Eye (tissue), 1 donor: Measurements from ENCODE around the gene EDC3.
A peak's percentile ranks its signal among the peaks of the same experiment; 100 is the strongest.
"Not testable (repeated sequence)": the region's sequence is repeated elsewhere in the genome, so short reads cannot be mapped to it uniquely, and the experiment has no call there.

ENCODE experiments used
- DNase-seq: peaks from one replicate; pipeline ENCODE4 v3.0.0-alpha.2; 2015

Gene EDC3

GRCh38 chr15:74646480-74646879, 49.3 kb downstream of the EDC3 start:
- no peak for DNase-seq

DNA sequence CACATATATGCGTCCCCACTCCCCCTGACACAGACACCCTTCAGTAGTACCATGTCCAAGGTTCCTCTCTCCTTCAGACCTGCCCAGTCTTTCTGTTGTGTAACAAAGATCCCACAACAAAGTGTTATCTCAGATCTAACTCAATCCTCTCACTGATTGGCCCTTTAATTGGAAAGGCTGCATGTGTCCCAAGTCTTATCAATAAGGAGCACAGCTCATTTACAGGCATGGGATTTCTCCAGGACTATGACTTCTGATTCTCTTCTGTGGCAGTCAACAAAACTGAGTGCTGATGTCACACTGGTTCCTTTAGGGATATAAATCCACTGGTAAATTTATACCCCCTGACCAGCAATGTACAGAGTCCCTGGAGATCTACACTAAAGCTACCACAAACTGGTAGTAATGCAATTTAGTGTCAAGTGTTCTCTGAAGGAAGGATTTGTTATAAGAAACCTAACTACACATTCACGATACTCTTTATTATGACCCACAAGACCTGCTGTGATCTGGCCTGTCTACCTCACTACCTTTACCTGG, 52.1 kb downstream of the EDC3 start:
- no peak for DNase-seq

DNA sequence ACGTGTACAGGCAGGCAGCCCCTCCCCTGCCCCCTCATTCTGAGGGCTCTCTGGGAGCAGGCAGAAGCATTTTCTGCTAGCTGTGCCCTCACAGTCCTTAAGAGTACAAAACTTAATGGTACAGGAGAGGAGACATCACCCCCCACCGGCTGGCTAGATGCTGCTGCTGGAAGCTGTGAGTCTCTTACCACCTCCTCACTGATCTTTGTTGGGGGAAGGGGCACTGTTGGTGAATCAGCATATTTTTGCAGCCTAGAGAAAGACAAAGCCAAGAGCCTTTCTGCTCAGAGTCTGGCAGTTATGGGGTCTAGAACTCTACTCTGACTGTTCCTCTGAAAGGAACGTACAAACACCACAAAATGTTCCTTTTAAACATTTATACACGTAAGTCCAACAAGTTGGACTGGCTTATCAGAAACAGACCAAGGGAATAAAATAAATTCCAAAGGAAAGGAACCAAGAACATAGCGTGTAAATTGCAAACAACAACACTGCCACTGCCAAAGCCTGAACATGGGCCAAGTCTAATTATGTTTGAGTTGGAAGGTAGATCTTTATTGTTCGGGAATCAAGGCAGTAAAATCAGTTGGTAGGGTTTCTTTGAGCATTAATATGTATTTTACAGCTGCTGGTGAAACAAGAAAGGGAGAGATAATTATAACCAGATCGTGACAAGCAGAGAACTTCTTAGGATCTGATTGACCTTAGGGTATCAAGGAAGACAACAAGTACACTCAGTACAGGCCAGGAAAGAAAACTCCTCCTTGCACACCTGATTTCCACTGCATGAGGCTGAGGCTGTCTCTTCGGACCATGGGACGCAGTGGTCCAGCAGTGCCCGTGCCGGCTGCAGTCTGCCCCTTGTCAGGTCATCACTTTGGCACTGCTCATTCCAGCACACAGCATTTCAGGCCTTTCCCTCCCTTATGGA, 52.8 kb downstream of the EDC3 start:
- DNase-seq: peak; percentile 35

DNA sequence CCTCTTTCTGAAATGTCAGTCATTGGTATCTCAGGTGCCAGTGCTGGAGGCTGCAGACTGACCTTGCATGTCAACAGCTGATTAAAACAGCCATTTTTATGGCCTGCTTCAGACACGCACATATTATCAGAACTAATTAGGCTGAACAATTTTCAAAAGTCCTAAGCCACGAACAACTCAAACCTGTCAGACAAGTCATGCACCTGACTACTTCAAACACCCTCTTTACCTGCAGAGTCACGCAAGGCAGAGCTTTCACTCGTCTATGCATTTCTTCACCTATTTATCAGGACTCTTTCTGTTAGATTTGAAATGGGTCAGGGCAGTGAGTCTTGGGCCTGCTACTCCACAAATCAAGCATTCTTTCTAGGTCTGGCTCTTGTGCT, 53.5 kb downstream of the EDC3 start:
- no peak for DNase-seq

- no peak for DNase-seq
Observed at GRCh38 chr15:74641151-74641550, 54.7 kb downstream of the EDC3 start.

GRCh38 chr15:74636984-74637383, 58.8 kb downstream of the EDC3 start:
- DNase-seq: no peak

DNA sequence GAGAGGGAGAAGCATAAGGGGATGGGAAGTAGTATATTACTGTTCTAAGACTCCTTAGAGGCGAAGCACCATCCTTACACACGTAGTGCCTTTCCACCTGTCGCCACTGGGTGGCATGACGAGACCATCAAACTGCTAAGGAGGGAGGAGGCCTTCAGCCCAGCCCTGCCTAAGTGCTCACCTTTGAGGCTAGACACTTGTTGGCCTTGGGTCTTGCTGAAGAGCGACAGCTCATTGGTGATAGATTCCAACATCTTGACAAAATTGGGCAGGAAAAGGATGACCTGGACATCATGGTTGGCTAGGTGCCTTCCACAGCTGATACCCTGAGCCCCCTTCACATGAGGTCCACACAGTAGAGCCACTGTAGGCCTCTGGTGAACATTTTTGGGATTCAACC, 60.6 kb downstream of the EDC3 start:
- DNase-seq: peak; percentile 82

DNA sequence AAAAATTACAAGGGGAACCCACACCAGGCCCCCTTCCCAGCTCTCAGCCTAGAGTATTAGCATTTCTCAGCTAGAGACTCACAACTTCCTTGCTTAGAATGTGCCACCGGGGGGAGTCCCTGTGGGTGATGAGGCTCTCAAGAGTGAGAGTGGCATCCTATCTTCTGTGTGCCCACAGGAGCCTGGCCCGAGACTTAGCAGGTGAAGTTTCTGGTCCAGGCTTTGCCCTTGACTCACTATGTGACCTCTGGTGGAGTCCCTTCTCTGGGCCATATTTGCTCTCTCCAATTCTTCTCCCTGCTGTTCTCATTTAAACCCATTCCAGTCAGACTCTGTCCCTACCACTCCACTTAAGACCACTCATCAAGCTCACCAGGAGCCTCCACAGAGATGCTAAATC, 62.0 kb downstream of the EDC3 start:
- DNase-seq: no peak

GRCh38 chr15:74632601-74633000, 63.2 kb downstream of the EDC3 start:
- DNase-seq: no peak

GRCh38 chr15:74631935-74632560, 63.8 kb downstream of the EDC3 start:
- peak; percentile 77 for DNase-seq

DNA sequence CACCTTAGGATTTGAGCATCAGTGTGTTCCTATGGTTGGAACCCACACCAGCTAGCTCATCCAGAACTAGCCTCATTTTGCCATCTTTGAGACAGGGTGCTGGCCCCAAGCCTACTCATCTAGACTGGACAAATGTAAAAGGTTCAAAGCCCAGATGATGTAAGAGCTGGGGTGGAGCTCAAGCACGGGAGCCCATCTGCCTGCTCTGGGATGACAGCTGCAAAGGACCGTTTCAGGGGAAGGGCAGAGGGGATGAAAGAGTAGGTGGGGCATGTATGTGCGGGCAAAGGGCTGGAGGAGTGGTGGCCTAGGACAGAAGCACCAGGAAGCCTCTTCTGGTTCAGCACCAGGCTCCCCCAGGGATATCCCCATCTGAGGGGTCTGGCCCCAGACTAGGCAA, 64.4 kb downstream of the EDC3 start:
- DNase-seq: no peak

DNA sequence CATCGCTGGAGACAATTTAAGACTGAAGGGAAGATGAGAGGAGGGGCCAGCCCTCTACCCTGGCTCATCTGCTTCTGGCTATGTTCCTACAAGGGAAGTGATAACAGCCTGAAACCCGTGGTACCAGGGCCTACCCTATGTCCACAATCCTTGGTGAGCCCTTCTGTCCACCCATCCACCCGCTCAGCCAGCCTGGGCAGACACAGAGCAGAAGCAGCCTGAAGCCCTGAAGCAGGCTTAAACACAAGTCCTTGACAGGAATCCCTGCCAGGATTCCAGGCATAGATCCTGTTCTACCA, 64.8 kb downstream of the EDC3 start:
- no peak for DNase-seq

- no peak for DNase-seq
Observed at GRCh38 chr15:74630284-74631086, 65.3 kb downstream of the EDC3 start.

DNA sequence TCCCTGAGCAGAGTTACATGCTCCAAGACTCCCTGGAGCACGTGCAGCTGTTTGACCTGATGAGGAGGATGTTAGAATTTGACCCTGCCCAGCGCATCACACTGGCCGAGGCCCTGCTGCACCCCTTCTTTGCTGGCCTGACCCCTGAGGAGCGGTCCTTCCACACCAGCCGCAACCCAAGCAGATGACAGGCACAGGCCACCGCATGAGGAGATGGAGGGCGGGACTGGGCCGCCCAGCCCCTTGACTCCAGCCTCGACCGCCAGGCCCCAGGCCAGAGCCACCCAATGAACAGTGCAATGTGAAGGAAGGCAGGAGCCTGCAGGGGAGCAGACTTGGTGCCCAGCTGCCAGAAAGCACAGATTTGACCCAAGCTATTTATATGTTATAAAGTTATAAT, 66.1 kb downstream of the EDC3 start:
- not testable (repeated sequence) for DNase-seq

DNA sequence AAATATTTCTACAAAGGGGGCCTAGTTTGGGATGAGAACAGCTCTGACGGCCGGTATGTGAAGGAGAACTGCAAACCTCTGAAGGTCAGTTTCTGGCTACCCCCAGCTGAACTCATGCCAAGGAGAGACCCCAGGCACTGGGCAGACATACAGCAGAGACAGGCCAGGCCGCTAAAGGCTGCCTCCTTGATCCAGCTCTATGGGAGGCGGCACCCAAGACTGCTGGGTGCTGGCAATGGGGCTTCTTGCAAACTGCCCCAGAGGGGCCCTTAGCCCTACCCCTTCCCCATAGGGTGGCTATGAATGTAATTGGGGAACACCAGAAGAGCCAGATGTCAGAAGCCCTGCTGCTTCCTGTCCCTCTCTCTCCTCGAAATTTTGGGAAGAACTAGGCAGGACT, 66.9 kb downstream of the EDC3 start:
- no peak for DNase-seq

DNA sequence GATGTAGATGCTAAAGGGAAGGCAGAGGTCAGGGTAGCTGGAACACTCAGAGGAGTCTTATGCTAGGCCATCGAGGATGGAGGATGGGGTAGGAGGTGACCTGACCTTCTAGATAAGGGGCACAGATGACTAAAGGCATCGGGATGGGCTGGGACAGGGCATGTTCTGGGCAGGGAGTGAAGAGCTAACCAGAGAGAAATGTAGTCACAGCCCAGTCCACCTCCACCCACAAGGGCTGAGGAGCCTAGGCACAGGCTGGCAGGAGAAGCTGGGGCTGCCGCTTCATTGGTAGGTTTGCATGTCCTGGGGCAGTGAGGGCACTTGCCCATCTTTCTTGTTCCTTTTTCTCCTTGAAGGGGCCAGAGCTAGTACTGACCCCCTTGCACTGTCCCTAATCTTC, 67.6 kb downstream of the EDC3 start:
- DNase-seq: no peak

- no peak for DNase-seq
Observed at GRCh38 chr15:74627766-74628165, 68.1 kb downstream of the EDC3 start.

DNA sequence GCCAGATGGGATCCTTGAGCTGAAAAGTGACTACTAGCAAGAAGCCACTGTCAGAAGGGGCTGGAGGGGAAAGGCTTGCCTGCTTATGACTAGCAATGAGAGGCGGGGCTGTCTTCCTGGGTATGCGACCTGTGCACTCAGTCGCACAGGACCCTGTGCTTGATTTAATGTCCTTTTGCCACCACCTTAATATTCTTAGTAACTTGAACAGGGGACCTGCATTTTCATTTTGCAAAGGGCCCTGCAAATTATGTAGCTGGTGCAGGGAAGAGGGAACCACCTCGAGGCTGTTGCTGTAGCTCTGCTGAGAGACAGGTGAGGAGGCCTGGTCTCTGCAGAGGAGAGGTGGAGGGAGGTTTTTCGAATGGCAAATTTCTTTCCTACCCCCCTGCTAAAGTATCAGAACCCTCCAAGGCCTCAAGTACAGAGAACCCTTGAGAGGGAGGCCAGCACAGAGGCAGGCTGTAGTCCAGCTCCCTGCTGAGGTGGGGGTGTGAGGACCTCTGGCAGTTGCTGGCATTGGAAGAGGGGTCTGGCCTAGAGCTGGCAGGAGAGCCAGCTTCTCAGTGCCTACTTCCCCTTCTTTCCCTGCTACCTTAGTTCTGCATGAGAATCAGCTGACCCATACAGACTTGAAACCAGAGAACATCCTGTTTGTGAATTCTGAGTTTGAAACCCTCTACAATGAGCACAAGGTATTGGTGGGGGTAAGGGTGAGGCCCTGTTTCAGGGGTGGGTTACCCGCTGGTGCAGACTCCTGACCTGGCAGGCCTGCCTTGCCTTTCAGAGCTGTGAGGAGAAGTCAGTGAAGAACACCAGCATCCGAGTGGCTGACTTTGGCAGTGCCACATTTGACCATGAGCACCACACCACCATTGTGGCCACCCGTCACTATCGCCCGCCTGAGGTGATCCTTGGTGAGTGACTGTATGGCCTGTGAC, 68.8 kb downstream of the EDC3 start:
- DNase-seq: no peak

DNA sequence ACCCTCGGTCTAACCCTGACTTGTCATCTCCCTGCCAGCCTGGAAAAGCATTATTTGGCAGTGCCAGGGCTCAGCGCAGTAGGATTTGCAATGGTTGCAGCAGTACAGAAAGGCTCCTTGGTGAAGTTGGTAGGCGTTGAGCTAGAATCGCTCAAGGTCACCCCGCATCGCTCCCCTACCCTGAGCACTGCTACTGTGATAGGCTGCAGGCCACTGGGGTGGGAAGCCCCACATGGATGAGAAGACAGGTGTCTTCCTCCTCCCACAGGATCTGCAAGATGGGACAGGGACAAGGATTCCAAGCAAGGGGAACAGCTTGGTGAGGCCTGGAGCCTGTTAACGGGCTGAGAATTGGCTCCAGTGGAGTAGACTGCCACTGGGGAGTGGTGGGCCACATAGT, 69.5 kb downstream of the EDC3 start:
- no peak for DNase-seq

DNA sequence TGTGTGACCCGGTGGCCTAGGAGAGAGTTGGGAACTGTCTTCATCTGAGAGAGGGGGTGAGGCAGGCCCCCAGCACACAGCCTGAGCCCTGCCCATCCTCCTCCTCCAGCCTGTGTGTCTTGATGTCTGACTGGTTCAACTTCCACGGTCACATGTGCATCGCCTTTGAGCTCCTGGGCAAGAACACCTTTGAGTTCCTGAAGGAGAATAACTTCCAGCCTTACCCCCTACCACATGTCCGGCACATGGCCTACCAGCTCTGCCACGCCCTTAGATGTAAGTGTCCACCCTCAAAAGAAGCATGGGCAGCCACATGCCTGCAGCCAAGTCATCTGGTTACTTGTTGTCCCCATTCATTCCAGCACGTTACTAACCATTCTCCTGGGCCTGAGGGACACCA, 70.1 kb downstream of the EDC3 start:
- DNase-seq: no peak

- no peak for DNase-seq
Observed at GRCh38 chr15:74624020-74624602, 71.7 kb downstream of the EDC3 start.

GRCh38 chr15:74622758-74623157, 73.1 kb downstream of the EDC3 start:
- DNase-seq: no peak
